ENCODE results near the gene SHH. TPM values are rescaled to one million over a fixed set of nuclear protein-coding genes. Genes with fewer than 3 reads are reported as not detected.

Gene SHH
- total and polyA plus RNA-seq, 7 experiments from 2014 or later = not detected

DNA sequence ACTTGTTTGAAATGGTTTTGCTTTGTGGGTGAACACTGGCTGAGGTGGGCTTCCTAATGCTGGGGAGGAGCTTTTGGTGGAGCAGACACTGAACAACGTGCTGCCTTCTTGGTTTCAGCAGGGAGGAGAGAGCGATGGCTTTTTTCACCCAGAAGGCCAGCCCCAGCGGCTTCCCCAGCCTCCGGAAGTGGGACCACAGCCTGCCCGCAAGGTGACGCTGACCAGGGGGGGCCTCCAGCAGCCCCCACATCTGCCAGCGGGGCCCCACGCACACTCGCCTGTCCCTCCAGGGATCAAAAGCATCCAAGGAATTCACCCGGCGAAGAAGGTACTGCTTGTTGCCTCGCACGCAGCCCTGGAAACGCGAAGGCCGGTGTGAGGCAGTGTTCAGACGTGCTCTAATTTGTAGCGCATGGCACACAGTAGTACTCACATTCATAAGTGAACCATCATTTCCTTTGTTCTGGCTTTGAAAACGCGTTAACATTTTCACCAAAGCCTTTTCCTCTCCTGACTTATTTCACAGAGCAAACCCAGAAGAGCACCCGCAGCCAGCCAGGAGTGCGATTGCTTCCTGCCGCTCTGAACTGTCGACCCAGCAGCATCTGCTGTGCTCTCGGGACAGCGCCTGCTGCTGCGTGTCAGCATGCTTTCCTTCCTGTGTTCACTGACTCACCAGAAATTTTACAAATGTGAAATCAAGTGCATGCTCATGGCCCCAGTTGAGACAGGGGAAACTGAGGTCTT, 48.4 kb downstream of the SHH start:
- ChIA-PET CTCF (interaction anchor here (1.0 kb wide), 1 partner anchor 165 kb away, joined by 3 read pairs; no protein-coding TSS in a partner anchor), POLR2A (no interaction called here)
- peak overlapping the region; percentile 73 to 98 (median 91) for H3K27ac Mint-ChIP-seq
- intact Hi-C loops (cut with micrococcal nuclease) = loop anchor here (1.0 to 5.0 kb wide), 10 partner anchors 13 to 836 kb away; partner anchors contain the start of genes INSIG1 (in 1 of the 2), PAXIP1 (in 1 of the 2) and RBM33 (in 1 of the 2)
- Histone ChIP-seq H3K9me3 (ENCODE audit: control insufficient read depth in 2 of 3, low read length in 3 of 3) (no peaks in the 10 kb centered on the region), H3K4me1 (ENCODE audit: control insufficient read depth in 2 of 2, insufficient read depth in 2 of 2, low read length in 2 of 2) (peaks cover 24 to 31% of the 10 kb centered on the region in 2 donors), H3K36me3 (ENCODE audit: control insufficient read depth in 2 of 3, insufficient read depth in 3 of 3, low read length in 3 of 3) (peaks cover 3 to 44% (median 14%) of the 10 kb centered on the region in 3 experiments), H3K4me3 (ENCODE audit: low read length) (peak overlapping the region; percentile 12), H3K27ac (ENCODE audit: low read depth, low read length) (peak overlapping the region; percentile 67), H3K27me3 (ENCODE audit: control insufficient read depth in 2 of 2, insufficient read depth in 2 of 2, low read length in 2 of 2) (no peaks in the 10 kb centered on the region)
- peaks cover 6 to 42% (median 15%) of the 10 kb centered on the region in 5 donors for H3K36me3 Mint-ChIP-seq
- peak in 8 of 9 donors; percentile 48 to 73 (median 60) for DNase-seq
- H3K27me3 Mint-ChIP-seq = no peaks in the 10 kb centered on the region
- H3K9me3 Mint-ChIP-seq = no peaks in the 10 kb centered on the region
- H3K4me1 Mint-ChIP-seq = peaks cover 39 to 67% (median 61%) of the 10 kb centered on the region in 7 donors
- peak overlapping the region; percentile 64 to 91 (median 80) for H3K4me3 Mint-ChIP-seq
- peak; percentile 80 for ATAC-seq

DNA sequence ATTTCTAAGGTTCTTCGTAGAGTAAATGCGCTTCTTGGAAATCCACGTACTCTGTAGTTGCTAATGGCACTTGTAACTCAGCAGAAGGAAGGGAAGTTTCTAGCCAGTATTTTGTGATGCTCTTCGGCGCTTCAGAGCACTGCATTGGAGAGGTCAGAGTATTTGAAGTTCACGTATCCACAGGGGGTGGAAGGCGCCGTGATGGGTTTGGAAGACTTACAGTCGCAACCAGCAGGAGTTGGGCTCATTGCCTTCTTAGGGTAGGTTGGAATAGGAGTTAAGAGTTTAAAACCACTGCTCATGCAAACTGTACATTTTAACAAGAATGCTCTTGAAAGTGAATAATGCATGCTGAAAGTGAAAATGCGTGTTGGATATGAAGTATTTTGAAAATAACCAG, 49.1 kb downstream of the SHH start:
- H3K4me3 ChIP-seq (ENCODE audit: low read length) = no peak overlapping the region
- peak overlapping the region; percentile 67 for H3K27ac ChIP-seq (ENCODE audit: low read depth, low read length)
- ChIA-PET CTCF (interaction anchor here (1.5 kb wide), 1 partner anchor 165 kb away, joined by 7 read pairs; no protein-coding TSS in a partner anchor), POLR2A (no interaction called here)
- H3K4me1 ChIP-seq (ENCODE audit: control insufficient read depth in 2 of 2, insufficient read depth in 2 of 2, low read length in 2 of 2) = peaks cover 24 to 31% of the 10 kb centered on the region in 2 donors
- peak overlapping the region; percentile 50 to 85 (median 80) for H3K4me3 Mint-ChIP-seq
- H3K27me3 Mint-ChIP-seq = no peaks in the 10 kb centered on the region
- peaks cover 0 to 48% (median 14%) of the 10 kb centered on the region in 3 experiments for H3K36me3 ChIP-seq (ENCODE audit: control insufficient read depth in 2 of 3, insufficient read depth in 3 of 3, low read length in 3 of 3)
- H3K9me3 Mint-ChIP-seq = no peaks in the 10 kb centered on the region
- no peaks in the 10 kb centered on the region for H3K27me3 ChIP-seq (ENCODE audit: control insufficient read depth in 2 of 2, insufficient read depth in 2 of 2, low read length in 2 of 2)
- ATAC-seq (no peak), DNase-seq (no peak)
- intact Hi-C loops (cut with micrococcal nuclease) = loop anchor here in 1 of 2 donors (1.0 to 5.0 kb wide), 2 partner anchors 558 to 761 kb away; partner anchors contain the start of gene PAXIP1
- H3K27ac Mint-ChIP-seq = peak overlapping the region; percentile 73 to 98 (median 90)
- H3K4me1 Mint-ChIP-seq = peaks cover 39 to 65% (median 58%) of the 10 kb centered on the region in 7 donors
- H3K9me3 ChIP-seq (ENCODE audit: control insufficient read depth in 2 of 3, low read length in 3 of 3) = no peaks in the 10 kb centered on the region
- peaks cover 4 to 45% (median 13%) of the 10 kb centered on the region in 5 donors for H3K36me3 Mint-ChIP-seq

DNA sequence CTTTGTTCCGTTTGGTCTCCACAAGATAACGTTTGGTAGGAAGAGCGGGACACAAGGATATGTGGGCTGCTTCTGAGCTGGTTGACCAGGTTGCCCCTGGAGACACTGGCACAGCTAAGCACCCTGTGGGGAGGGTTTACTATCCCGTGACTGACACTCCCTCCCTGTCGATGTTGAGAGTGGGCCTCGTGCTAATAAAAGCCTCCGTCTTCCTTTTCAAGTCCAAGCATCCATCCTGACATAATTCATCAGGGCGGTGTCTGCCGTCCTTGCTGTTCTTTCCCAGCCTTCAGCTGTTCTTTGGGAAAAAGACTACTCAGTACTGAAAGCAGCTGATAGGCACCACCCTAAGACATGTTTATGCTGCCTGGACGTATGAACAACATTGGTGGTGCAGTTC, 49.6 kb downstream of the SHH start:
- peak overlapping the region in 8 of 10 donors; percentile 14 to 85 (median 80) for H3K4me3 Mint-ChIP-seq
- CTCF ChIA-PET = interaction anchor here (1.5 kb wide), 1 partner anchor 164 kb away, joined by 7 read pairs; no protein-coding TSS in a partner anchor
- intact Hi-C loops (cut with micrococcal nuclease) = loop anchor here in 1 of 2 donors (1.0 to 5.0 kb wide), 2 partner anchors 557 to 760 kb away; partner anchors contain the start of gene PAXIP1
- peak overlapping the region; percentile 73 to 98 (median 90) for H3K27ac Mint-ChIP-seq
- Histone ChIP-seq H3K27ac (ENCODE audit: low read depth, low read length) (no peak overlapping the region), H3K4me3 (ENCODE audit: low read length) (no peak overlapping the region), H3K36me3 (ENCODE audit: control insufficient read depth in 2 of 3, insufficient read depth in 3 of 3, low read length in 3 of 3) (peaks cover 0 to 44% (median 14%) of the 10 kb centered on the region in 3 experiments), H3K4me1 (ENCODE audit: control insufficient read depth in 2 of 2, insufficient read depth in 2 of 2, low read length in 2 of 2) (peaks cover 24 to 31% of the 10 kb centered on the region in 2 donors), H3K9me3 (ENCODE audit: control insufficient read depth in 2 of 3, low read length in 3 of 3) (no peaks in the 10 kb centered on the region), H3K27me3 (ENCODE audit: control insufficient read depth in 2 of 2, insufficient read depth in 2 of 2, low read length in 2 of 2) (no peaks in the 10 kb centered on the region)
- no peaks in the 10 kb centered on the region for H3K27me3 Mint-ChIP-seq
- H3K36me3 Mint-ChIP-seq = peaks cover 4 to 47% (median 12%) of the 10 kb centered on the region in 5 donors
- peaks cover 39 to 63% (median 59%) of the 10 kb centered on the region in 7 donors for H3K4me1 Mint-ChIP-seq
- H3K9me3 Mint-ChIP-seq = no peaks in the 10 kb centered on the region
- DNase-seq (no peak), ATAC-seq (no peak)
- POLR2A ChIA-PET = interaction anchor here (0.9 kb wide), 1 partner anchor 24 kb away, joined by 3 read pairs; no protein-coding TSS in a partner anchor

DNA sequence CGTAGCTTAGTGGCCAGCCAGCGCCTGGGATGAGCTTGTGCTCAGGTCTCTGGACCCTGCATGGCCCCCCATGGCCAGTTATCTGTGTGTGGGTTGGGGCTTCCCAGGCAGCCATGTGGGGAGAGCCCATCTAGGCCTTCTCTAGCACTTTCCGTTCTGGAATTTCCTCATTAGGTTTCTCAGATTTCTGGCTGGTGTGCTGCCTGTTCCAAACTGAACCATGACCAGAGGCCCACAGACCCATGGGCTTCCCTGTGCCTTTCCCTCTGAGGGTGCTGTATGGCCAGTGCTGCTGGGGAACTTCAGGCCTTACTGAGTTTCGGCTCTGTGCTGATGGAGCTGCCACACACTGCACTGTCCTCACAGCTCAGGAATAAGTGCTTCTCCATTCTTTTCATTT, 50.2 kb downstream of the SHH start:
- Histone ChIP-seq H3K4me3 (ENCODE audit: low read length) (no peak overlapping the region), H3K9me3 (ENCODE audit: control insufficient read depth in 2 of 3, low read length in 3 of 3) (no peaks in the 10 kb centered on the region), H3K27ac (ENCODE audit: low read depth, low read length) (no peak overlapping the region), H3K27me3 (ENCODE audit: control insufficient read depth in 2 of 2, insufficient read depth in 2 of 2, low read length in 2 of 2) (no peaks in the 10 kb centered on the region), H3K36me3 (ENCODE audit: control insufficient read depth in 2 of 3, insufficient read depth in 3 of 3, low read length in 3 of 3) (peaks cover 0 to 40% (median 14%) of the 10 kb centered on the region in 3 experiments), H3K4me1 (ENCODE audit: control insufficient read depth in 2 of 2, insufficient read depth in 2 of 2, low read length in 2 of 2) (peaks cover 24 to 31% of the 10 kb centered on the region in 2 donors)
- Mint-ChIP-seq H3K9me3 (peaks cover 0 to 2% (median 0%) of the 10 kb centered on the region in 11 donors), H3K27me3 (no peaks in the 10 kb centered on the region), H3K27ac (peak overlapping the region in 8 of 9 donors; percentile 0 to 98 (median 40)), H3K36me3 (peaks cover 2 to 49% (median 11%) of the 10 kb centered on the region in 5 donors), H3K4me3 (peak overlapping the region in 3 of 10 donors; percentile 21 to 81 (median 46)), H3K4me1 (peaks cover 39 to 65% (median 58%) of the 10 kb centered on the region in 7 donors)
- DNase-seq (no peak), ATAC-seq (no peak)
- intact Hi-C loops (cut with micrococcal nuclease) = loop anchor here in 1 of 2 donors (5.0 kb wide), 1 partner anchor 760 kb away; the partner anchor contains the start of gene PAXIP1
- CTCF ChIA-PET = interaction anchor here (0.9 to 1.5 kb wide), 2 partner anchors 164 to 166 kb away, joined by 4 to 7 read pairs; no protein-coding TSS in a partner anchor
- POLR2A ChIA-PET = interaction anchor here (0.9 kb wide), 1 partner anchor 23 kb away, joined by 3 read pairs; no protein-coding TSS in a partner anchor

DNA sequence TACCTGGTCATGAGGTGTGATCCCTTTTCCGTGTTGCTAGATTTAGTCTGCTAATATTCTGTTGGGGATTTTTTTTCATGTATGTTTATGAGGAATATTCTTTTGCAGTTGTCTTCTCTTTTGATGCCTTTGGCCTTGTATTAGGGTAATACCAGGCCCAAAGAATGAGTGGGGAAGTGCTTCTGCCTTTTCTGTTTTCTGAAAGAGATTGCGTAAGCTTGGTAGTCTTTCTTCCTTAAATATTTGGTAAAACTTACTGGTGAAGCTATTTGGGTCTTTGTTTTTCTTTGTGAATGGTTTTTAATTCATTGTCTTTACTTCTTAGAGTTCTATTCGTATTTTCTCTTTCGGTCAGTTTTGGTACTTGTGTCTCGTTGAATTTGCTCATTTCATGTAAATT, 51.1 kb downstream of the SHH start:
- peaks cover 0 to 2% (median 0%) of the 10 kb centered on the region in 11 donors for H3K9me3 Mint-ChIP-seq
- H3K27ac Mint-ChIP-seq = peak overlapping the region in 5 of 9 donors; percentile 9 to 98 (median 39)
- peak overlapping the region in 2 of 10 donors; percentile 8 to 57 for H3K4me3 Mint-ChIP-seq

More for the DNA sequence above, 51.1 kb downstream of the SHH start:
- H3K27me3 ChIP-seq (ENCODE audit: control insufficient read depth in 2 of 2, insufficient read depth in 2 of 2, low read length in 2 of 2) = no peaks in the 10 kb centered on the region
- ChIA-PET CTCF (interaction anchor here (0.9 kb wide), 1 partner anchor 165 kb away, joined by 4 read pairs; no protein-coding TSS in a partner anchor), POLR2A (no interaction called here)
- no peak for DNase-seq
- Mint-ChIP-seq H3K36me3 (peaks cover 0 to 57% (median 14%) of the 10 kb centered on the region in 5 donors), H3K4me1 (peaks cover 39 to 71% (median 63%) of the 10 kb centered on the region in 7 donors), H3K27me3 (no peaks in the 10 kb centered on the region)
- peaks cover 24 to 31% of the 10 kb centered on the region in 2 donors for H3K4me1 ChIP-seq (ENCODE audit: control insufficient read depth in 2 of 2, insufficient read depth in 2 of 2, low read length in 2 of 2)
- intact Hi-C loops (cut with micrococcal nuclease) = loop anchor here in 1 of 2 donors (5.0 kb wide), 1 partner anchor 759 kb away; the partner anchor contains the start of gene PAXIP1
- no peaks in the 10 kb centered on the region for H3K9me3 ChIP-seq (ENCODE audit: control insufficient read depth in 2 of 3, low read length in 3 of 3)
- H3K4me3 ChIP-seq (ENCODE audit: low read length) = no peak overlapping the region
- H3K36me3 ChIP-seq (ENCODE audit: control insufficient read depth in 2 of 3, insufficient read depth in 3 of 3, low read length in 3 of 3) = peaks cover 0 to 39% (median 14%) of the 10 kb centered on the region in 3 experiments
- H3K27ac ChIP-seq (ENCODE audit: low read depth, low read length) = no peak overlapping the region
- no peak for ATAC-seq
